Neuronal stem cell (in vitro differentiated cells): ENCODE data around the gene PCGF3.
A peak's percentile ranks its signal among the peaks of the same experiment; 100 is the strongest.

Experiments used
- DNase-seq: peaks from one replicate; pipeline ENCODE4 v3.0.0-alpha.2; 2013; ENCODE audit warnings: low spot score
- H2AFZ ChIP-seq: one replicate; pipeline ENCODE4 v1.6.1; 2013; ENCODE audit warnings: mild to moderate bottlenecking, low read length, inconsistent platforms
- H2AK5ac ChIP-seq: 2 replicates; pipeline ENCODE4 v1.6.1; 2013; ENCODE audit warnings: low read depth, mild to moderate bottlenecking, inconsistent platforms, low read length, moderate library complexity, mixed read lengths
- H2BK120ac ChIP-seq: 2 replicates; pipeline ENCODE4 v1.6.1; 2013; ENCODE audit warnings: low read depth, mild to moderate bottlenecking, inconsistent platforms, low read length, moderate library complexity, mixed read lengths
- H2BK12ac ChIP-seq: one replicate; pipeline ENCODE4 v1.6.1; 2013; ENCODE audit warnings: low read length, inconsistent platforms
- H2BK15ac ChIP-seq: 2 replicates; pipeline ENCODE4 v1.6.1; 2013; ENCODE audit warnings: mild to moderate bottlenecking, low read length, inconsistent platforms, mixed read lengths
- H2BK5ac ChIP-seq: one replicate; pipeline ENCODE4 v1.6.1; 2013; ENCODE audit warnings: inconsistent platforms, mild to moderate bottlenecking, low read length, moderate library complexity
- H3K14ac ChIP-seq: one replicate; pipeline ENCODE4 v1.6.1; 2013; ENCODE audit warnings: low read length, inconsistent platforms
- H3K18ac ChIP-seq: 2 replicates; pipeline ENCODE4 v1.6.1; 2013; ENCODE audit warnings: low read length, inconsistent platforms
- H3K23ac ChIP-seq: 2 replicates; pipeline ENCODE4 v1.6.1; 2013; ENCODE audit warnings: low read depth, mild to moderate bottlenecking, mixed read lengths, low read length, inconsistent platforms; ENCODE audit not compliant: poor library complexity
- H3K27ac ChIP-seq: replicated peaks from 3 replicates; pipeline ENCODE4 v1.5.1; 2013; ENCODE audit warnings: low read length, inconsistent platforms
- H3K27me3 ChIP-seq, 3 experiments: 2 replicates each; pipeline ENCODE4 v1.6.1; 2013; ENCODE audit warnings: low read length in 3 of 3, mild to moderate bottlenecking in 2 of 3, inconsistent platforms in 1 of 3, low read depth in 1 of 3, mixed read lengths in 1 of 3, moderate library complexity in 1 of 3; ENCODE audit not compliant: control insufficient read depth in 3 of 3, insufficient read depth in 3 of 3
- H3K36me3 ChIP-seq, 2 donors: replicated peaks in 1 of 2; 2 replicates each; pipeline ENCODE4 v1.6.1; 2013; ENCODE audit warnings: low read length in 2 of 2; ENCODE audit not compliant: control insufficient read depth in 2 of 2, insufficient read depth in 2 of 2
- H3K4ac ChIP-seq: 2 replicates; pipeline ENCODE4 v1.6.1; 2013; ENCODE audit warnings: inconsistent platforms, mild to moderate bottlenecking, low read length, moderate library complexity
- H3K4me1 ChIP-seq, 2 donors: 1 replicate in 1 of 2; 2 replicates in 1 of 2; pipeline ENCODE4 v1.6.1; 2013; ENCODE audit warnings: low read length in 2 of 2, low read depth in 1 of 2; ENCODE audit not compliant: control insufficient read depth in 2 of 2, insufficient read depth in 1 of 2
- H3K4me2 ChIP-seq: one replicate; pipeline ENCODE4 v1.6.1; 2013; ENCODE audit warnings: mild to moderate bottlenecking, low read length, inconsistent platforms; ENCODE audit not compliant: insufficient read depth, poor library complexity, severe bottlenecking
- H3K4me3 ChIP-seq, 2 donors: 2 replicates each; pipeline ENCODE4 v1.5.1; 2013; ENCODE audit warnings: low read length in 2 of 2, mild to moderate bottlenecking in 2 of 2, inconsistent platforms in 1 of 2, moderate library complexity in 1 of 2
- H3K79me1 ChIP-seq: one replicate; pipeline ENCODE4 v1.6.1; 2013; ENCODE audit warnings: low read depth, mild to moderate bottlenecking, inconsistent platforms, low read length, moderate library complexity
- H3K9ac ChIP-seq: one replicate; pipeline ENCODE4 v1.6.1; 2013; ENCODE audit warnings: mild to moderate bottlenecking, low read depth, low read length, inconsistent platforms; ENCODE audit not compliant: poor library complexity
- H3K9me3 ChIP-seq, 2 donors: replicated peaks in 1 of 2; 2 replicates each; pipeline versions ENCODE3 to v1.6.1; 2013; ENCODE audit warnings: low read length in 2 of 2, mild to moderate bottlenecking in 2 of 2, inconsistent platforms in 1 of 2, low read depth in 1 of 2, mixed read lengths in 1 of 2, moderate library complexity in 1 of 2; ENCODE audit not compliant: control insufficient read depth in 2 of 2, insufficient read depth in 1 of 2
- H4K8ac ChIP-seq: one replicate; pipeline ENCODE4 v1.6.1; 2013; ENCODE audit warnings: low read depth, mild to moderate bottlenecking, inconsistent platforms, low read length, moderate library complexity
- H4K91ac ChIP-seq: one replicate; pipeline ENCODE4 v1.6.1; 2013; ENCODE audit warnings: low read length, low read depth, mild to moderate bottlenecking, inconsistent platforms; ENCODE audit not compliant: poor library complexity
- WGBS, 2 donors: extraction: QIAGEN DNeasy Blood & Tissue Kit; methylation state at CpG; one replicate each; pipeline ENCODE4 v1.1.7; 2013; ENCODE audit warnings: missing lambda C conversion rate in 2 of 2, mixed read lengths in 1 of 2; ENCODE audit not compliant: insufficient read length in 2 of 2, insufficient replicate concordance in 1 of 2; ENCODE audit errors: extremely low coverage in 2 of 2; 5-methylcytosine and 5-hydroxymethylcytosine counted together

PCGF3 gene

DNA sequence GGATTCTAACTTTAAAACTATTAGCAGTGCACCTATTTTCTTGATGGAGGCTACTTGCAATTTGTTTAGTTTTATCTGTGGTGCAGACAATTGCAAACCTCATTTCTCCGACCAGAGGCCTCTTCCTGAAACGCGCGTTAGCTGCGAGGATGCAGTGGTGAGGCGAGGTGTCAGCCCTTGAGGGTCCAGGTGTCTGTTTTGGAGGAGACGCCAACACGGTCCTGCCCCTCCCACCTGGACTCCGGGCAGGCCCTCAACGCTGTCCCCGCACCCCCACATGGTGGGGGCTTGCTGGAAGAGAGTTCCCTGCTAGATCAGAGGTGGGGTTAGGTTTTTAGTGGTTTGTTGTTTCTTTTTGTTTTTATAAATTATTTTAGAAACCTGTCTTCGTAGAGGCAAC, 34.4 kb downstream of the PCGF3 start:
- no peak overlapping the region for H3K4me3 ChIP-seq
- no peak overlapping the region for H2AK5ac ChIP-seq
- no peak overlapping the region for H3K9ac ChIP-seq
- no peak overlapping the region for H2BK15ac ChIP-seq
- no peak overlapping the region for H3K18ac ChIP-seq
- no peak overlapping the region for H2AFZ ChIP-seq
- H3K27ac ChIP-seq = no peak overlapping the region
- no peak overlapping the region for H3K14ac ChIP-seq
- peaks cover 6% of the 10 kb centered on the region for H3K79me1 ChIP-seq
- no peaks in the 10 kb centered on the region for H3K9me3 ChIP-seq
- H3K27me3 ChIP-seq = no peaks in the 10 kb centered on the region
- no peak overlapping the region for H2BK120ac ChIP-seq
- H2BK12ac ChIP-seq = no peak overlapping the region
- no peaks in the 10 kb centered on the region for H3K4me1 ChIP-seq
- no peak overlapping the region for H2BK5ac ChIP-seq
- no CpG with 5 or more reads among the region's 12 CpGs for WGBS, 2 donors
- H3K4me2 ChIP-seq = no peak overlapping the region
- peaks cover 34 to 86% of the 10 kb centered on the region in 2 donors for H3K36me3 ChIP-seq
- DNase-seq = no peak
- H3K4ac ChIP-seq = no peak overlapping the region
- no peak overlapping the region for H4K8ac ChIP-seq
- H4K91ac ChIP-seq = no peak overlapping the region
- H3K23ac ChIP-seq = no peak overlapping the region

- Histone ChIP-seq H3K79me1 (peaks cover 6% of the 10 kb centered on the region), H4K91ac (no peak overlapping the region), H2BK120ac (no peak overlapping the region), H3K4me2 (no peak overlapping the region), H3K23ac (no peak overlapping the region), H3K27me3 (no peaks in the 10 kb centered on the region), H4K8ac (no peak overlapping the region), H3K4ac (no peak overlapping the region), H2BK12ac (no peak overlapping the region), H2BK5ac (no peak overlapping the region), H3K4me1 (no peaks in the 10 kb centered on the region), H3K36me3 (peaks cover 28 to 78% of the 10 kb centered on the region in 2 donors), H3K14ac (no peak overlapping the region), H3K27ac (no peak overlapping the region), H3K4me3 (no peak overlapping the region), H2AFZ (no peak overlapping the region), H3K18ac (no peak overlapping the region), H3K9me3 (no peaks in the 10 kb centered on the region), H3K9ac (no peak overlapping the region), H2AK5ac (no peak overlapping the region), H2BK15ac (no peak overlapping the region)
- WGBS, 2 donors = 100% methylated on average over 1 of the region's 19 CpGs; no CpG with 5 or more reads in 1 of the 2 donors
- DNase-seq = no peak
These were observed 35.1 kb downstream of the PCGF3 start for GRCh38 chr4:740656-741282.

GRCh38 chr4:742096-742741, 36.6 kb downstream of the PCGF3 start:
- Histone ChIP-seq H2BK12ac (no peak overlapping the region), H2BK5ac (no peak overlapping the region), H3K9ac (no peak overlapping the region), H2BK120ac (no peak overlapping the region), H3K4ac (no peak overlapping the region), H3K36me3 (peaks cover 25 to 68% of the 10 kb centered on the region in 2 donors), H3K4me2 (no peak overlapping the region), H3K18ac (no peak overlapping the region), H3K4me1 (no peaks in the 10 kb centered on the region), H3K79me1 (peaks cover 3% of the 10 kb centered on the region), H3K27ac (no peak overlapping the region), H2AFZ (no peak overlapping the region), H3K14ac (no peak overlapping the region), H3K27me3 (no peaks in the 10 kb centered on the region), H4K8ac (no peak overlapping the region), H2AK5ac (no peak overlapping the region), H3K23ac (no peak overlapping the region), H3K4me3 (no peak overlapping the region), H2BK15ac (no peak overlapping the region), H4K91ac (no peak overlapping the region), H3K9me3 (no peaks in the 10 kb centered on the region)
- no CpG with 5 or more reads among the region's 21 CpGs for WGBS, 2 donors
- DNase-seq = no peak

GRCh38 chr4:742742-743311, 37.2 kb downstream of the PCGF3 start:
- Histone ChIP-seq H3K4me2 (no peak overlapping the region), H3K9ac (no peak overlapping the region), H3K14ac (peak overlapping the region; percentile 71), H2BK12ac (no peak overlapping the region), H2BK5ac (peak overlapping the region; percentile 53), H2AK5ac (peak overlapping the region; percentile 37), H3K4me1 (no peaks in the 10 kb centered on the region), H3K27me3 (no peaks in the 10 kb centered on the region), H3K18ac (peak overlapping the region; percentile 85), H3K79me1 (peaks cover 3% of the 10 kb centered on the region), H2BK15ac (no peak overlapping the region), H3K23ac (no peak overlapping the region), H3K4ac (no peak overlapping the region), H4K91ac (no peak overlapping the region), H4K8ac (peak overlapping the region; percentile 43), H3K36me3 (peaks cover 20 to 66% of the 10 kb centered on the region in 2 donors), H3K9me3 (no peaks in the 10 kb centered on the region), H2BK120ac (no peak overlapping the region), H3K4me3 (no peak overlapping the region), H2AFZ (no peak overlapping the region), H3K27ac (no peak overlapping the region)
- DNase-seq = peak; percentile 56
- WGBS, 2 donors = no CpG with 5 or more reads among the region's 26 CpGs
